ENCODE data around the gene RGS3. TPM values are rescaled to one million over a fixed set of nuclear protein-coding genes. Genes with fewer than 3 reads are reported as not detected.

The RGS3 gene
- total RNA-seq, 1 donor from 2014 or later = 29.9 TPM

- no peaks in the 10 kb centered on the region for H3K9me3 Mint-ChIP-seq
- H3K36me3 Mint-ChIP-seq = no peaks in the 10 kb centered on the region
- peaks cover 3% of the 10 kb centered on the region for H3K27me3 Mint-ChIP-seq
- DNase-seq (ENCODE audit: extremely low spot score, unreplicated experiment) = no peak
- no peak for TF ChIP-seq CTCF (conservative IDR thresholded peaks at IDR 0.05)
- H3K4me1 Mint-ChIP-seq (ENCODE audit: unreplicated experiment) = peaks cover 37% of the 10 kb centered on the region
- H3K27ac Mint-ChIP-seq = peak overlapping the region; percentile 51
- peak overlapping the region; percentile 37 for H3K4me3 Mint-ChIP-seq
These were observed 42.6 kb downstream of the RGS3 start for GRCh38 chr9:113506090-113506589.

DNA sequence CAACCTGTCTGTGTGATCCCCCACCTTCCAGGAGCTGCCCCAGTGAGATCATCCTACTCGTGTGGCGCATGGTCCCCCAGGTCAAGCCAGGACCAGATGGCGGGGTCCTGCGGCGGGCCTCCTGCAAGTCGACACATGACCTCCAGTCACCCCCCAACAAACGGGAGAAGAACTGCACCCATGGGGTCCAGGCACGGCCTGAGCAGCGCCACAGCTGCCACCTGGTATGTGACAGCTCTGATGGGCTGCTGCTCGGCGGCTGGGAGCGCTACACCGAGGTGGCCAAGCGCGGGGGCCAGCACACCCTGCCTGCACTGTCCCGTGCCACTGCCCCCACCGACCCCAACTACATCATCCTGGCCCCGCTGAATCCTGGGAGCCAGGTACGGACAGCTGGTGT, 43.7 kb downstream of the RGS3 start:
- H3K27ac Mint-ChIP-seq = no peak overlapping the region
- H3K27me3 Mint-ChIP-seq = no peaks in the 10 kb centered on the region
- H3K36me3 Mint-ChIP-seq = no peaks in the 10 kb centered on the region
- no peaks in the 10 kb centered on the region for H3K9me3 Mint-ChIP-seq
- no peak overlapping the region for H3K4me3 Mint-ChIP-seq
- H3K4me1 Mint-ChIP-seq (ENCODE audit: unreplicated experiment) = peaks cover 34% of the 10 kb centered on the region
- no peak for TF ChIP-seq CTCF (conservative IDR thresholded peaks at IDR 0.05)
- no peak for DNase-seq (ENCODE audit: extremely low spot score, unreplicated experiment)

- DNase-seq (ENCODE audit: extremely low spot score, unreplicated experiment) = no peak
These were observed 44.7 kb downstream of the RGS3 start for GRCh38 chr9:113508111-113508749.

GRCh38 chr9:113509463-113509862, 45.9 kb downstream of the RGS3 start:
- Mint-ChIP-seq H3K4me1 (ENCODE audit: unreplicated experiment) (peaks cover 34% of the 10 kb centered on the region), H3K9me3 (no peaks in the 10 kb centered on the region), H3K27me3 (peaks cover 3% of the 10 kb centered on the region), H3K36me3 (no peaks in the 10 kb centered on the region), H3K27ac (no peak overlapping the region), H3K4me3 (no peak overlapping the region)
- TF ChIP-seq CTCF (conservative IDR thresholded peaks at IDR 0.05) = no peak
- no peak for DNase-seq (ENCODE audit: extremely low spot score, unreplicated experiment)

More at GRCh38 chr9:113508111-113508749, 44.7 kb downstream of the RGS3 start:
- no peaks in the 10 kb centered on the region for H3K27me3 Mint-ChIP-seq
- no peaks in the 10 kb centered on the region for H3K9me3 Mint-ChIP-seq
- no peak overlapping the region for H3K4me3 Mint-ChIP-seq
- no peak overlapping the region for H3K27ac Mint-ChIP-seq
- TF ChIP-seq CTCF (conservative IDR thresholded peaks at IDR 0.05) = peak; percentile 35
- peaks cover 30% of the 10 kb centered on the region for H3K4me1 Mint-ChIP-seq (ENCODE audit: unreplicated experiment)
- no peaks in the 10 kb centered on the region for H3K36me3 Mint-ChIP-seq

DNA sequence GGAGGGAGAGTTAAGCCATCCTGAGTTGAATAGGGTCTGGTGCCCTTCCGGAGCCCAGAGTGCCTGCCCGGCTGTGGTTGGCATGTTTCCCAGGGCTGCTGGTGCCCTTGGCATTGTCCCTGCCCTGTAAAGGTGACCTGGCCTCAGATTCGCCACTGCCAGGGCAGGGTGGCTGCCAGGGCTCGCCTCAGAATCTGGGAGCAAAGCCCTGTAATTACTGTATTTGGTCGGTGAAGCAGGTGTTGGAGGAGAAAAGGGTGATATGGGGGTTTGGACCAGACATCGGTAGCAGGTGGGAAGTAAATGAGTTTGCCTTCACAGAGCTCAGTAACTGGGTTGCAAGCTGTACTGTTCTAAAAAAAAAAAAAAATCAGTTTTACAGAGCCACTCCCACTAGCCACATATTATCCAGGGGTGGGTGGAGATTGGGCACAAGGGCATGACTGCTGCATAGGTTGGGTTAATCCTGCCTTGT, 47.6 kb downstream of the RGS3 start:
- no peak for DNase-seq (ENCODE audit: extremely low spot score, unreplicated experiment)
- H3K27me3 Mint-ChIP-seq = peaks cover 3% of the 10 kb centered on the region
- H3K27ac Mint-ChIP-seq = no peak overlapping the region
- H3K9me3 Mint-ChIP-seq = no peaks in the 10 kb centered on the region
- H3K4me3 Mint-ChIP-seq = no peak overlapping the region
- peaks cover 28% of the 10 kb centered on the region for H3K4me1 Mint-ChIP-seq (ENCODE audit: unreplicated experiment)
- no peak for TF ChIP-seq CTCF (conservative IDR thresholded peaks at IDR 0.05)
- no peaks in the 10 kb centered on the region for H3K36me3 Mint-ChIP-seq
